HFFc6 (cell line): Measurements from ENCODE around the gene CPNE8. TPM values are rescaled to one million over a fixed set of nuclear protein-coding genes. Genes with fewer than 3 reads are reported as not detected.

Experiments
- DNase-seq: peaks from one replicate; pipeline ENCODE4 v3.0.0-alpha.2; 2018
- H3K27ac Mint-ChIP-seq: 2 replicates; pipeline ENCODE4 v1.8.0; 2020; ENCODE audit warnings: mild to moderate bottlenecking, mixed read lengths
- H3K27me3 Mint-ChIP-seq: 2 replicates; pipeline ENCODE4 v1.8.0; 2021; ENCODE audit warnings: mild to moderate bottlenecking, moderate library complexity, mixed read lengths; ENCODE audit not compliant: insufficient read depth
- H3K36me3 Mint-ChIP-seq: 2 replicates; pipeline ENCODE4 v1.8.0; 2021; ENCODE audit warnings: low read depth, mixed read lengths
- H3K4me1 Mint-ChIP-seq: 2 replicates; pipeline ENCODE4 v1.8.0; 2020; ENCODE audit warnings: low read depth, mixed read lengths
- H3K4me3 Mint-ChIP-seq: 2 replicates; pipeline ENCODE4 v1.8.0; 2020; ENCODE audit warnings: mild to moderate bottlenecking, moderate library complexity, mixed read lengths
- H3K9me3 Mint-ChIP-seq: 2 replicates; pipeline ENCODE4 v1.8.0; 2020; ENCODE audit warnings: mild to moderate bottlenecking, mixed read lengths
- total RNA-seq, 6 experiments: library from RNA; stranded (reverse); fragmentation: NEBNext Ultra II Directional; extraction: Animal tissue kit (Norgen Biotek cat#: 25700); gene quantifications; 2 replicates in 1 of 6; 3 replicates in 5 of 6; pipeline ENCODE4 v1.2.3, GENCODE V29; 2021
- TF ChIP-seq, protein P1 (sequence below): fragments of 200-600 bp; sonication (generic); IDR thresholded peaks from 2 replicates; pipeline ENCODE4 v1.5.0; 2021; ENCODE audit warnings: antibody characterized with exemption, mild to moderate bottlenecking

CPNE8 gene
- total RNA-seq, 6 experiments from 2014 or later: not detected

DNA sequence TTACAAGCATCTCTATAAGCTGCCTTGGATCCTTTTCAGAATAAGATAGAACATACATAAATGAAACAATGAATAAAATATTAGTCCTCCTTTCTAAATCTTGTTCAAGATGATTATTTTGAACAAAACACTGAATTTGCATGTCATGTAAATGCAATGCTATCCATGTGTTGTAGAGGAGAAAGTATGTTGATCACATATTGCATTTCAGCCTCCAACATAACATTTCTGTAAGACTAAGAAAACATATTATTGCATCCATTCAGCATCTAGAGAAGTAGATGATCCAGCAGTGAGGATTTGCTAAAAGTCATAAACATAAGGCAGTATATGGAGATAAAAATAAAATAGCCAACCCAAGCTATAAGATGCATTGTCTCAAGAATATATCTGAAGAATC lies 172.6 kb downstream of the CPNE8 start:
- no peaks in the 10 kb centered on the region for H3K27me3 Mint-ChIP-seq
- no peaks in the 10 kb centered on the region for H3K4me1 Mint-ChIP-seq
- H3K9me3 Mint-ChIP-seq: peaks cover 15% of the 10 kb centered on the region
- no peak for DNase-seq
- TF ChIP-seq, protein P1, sequence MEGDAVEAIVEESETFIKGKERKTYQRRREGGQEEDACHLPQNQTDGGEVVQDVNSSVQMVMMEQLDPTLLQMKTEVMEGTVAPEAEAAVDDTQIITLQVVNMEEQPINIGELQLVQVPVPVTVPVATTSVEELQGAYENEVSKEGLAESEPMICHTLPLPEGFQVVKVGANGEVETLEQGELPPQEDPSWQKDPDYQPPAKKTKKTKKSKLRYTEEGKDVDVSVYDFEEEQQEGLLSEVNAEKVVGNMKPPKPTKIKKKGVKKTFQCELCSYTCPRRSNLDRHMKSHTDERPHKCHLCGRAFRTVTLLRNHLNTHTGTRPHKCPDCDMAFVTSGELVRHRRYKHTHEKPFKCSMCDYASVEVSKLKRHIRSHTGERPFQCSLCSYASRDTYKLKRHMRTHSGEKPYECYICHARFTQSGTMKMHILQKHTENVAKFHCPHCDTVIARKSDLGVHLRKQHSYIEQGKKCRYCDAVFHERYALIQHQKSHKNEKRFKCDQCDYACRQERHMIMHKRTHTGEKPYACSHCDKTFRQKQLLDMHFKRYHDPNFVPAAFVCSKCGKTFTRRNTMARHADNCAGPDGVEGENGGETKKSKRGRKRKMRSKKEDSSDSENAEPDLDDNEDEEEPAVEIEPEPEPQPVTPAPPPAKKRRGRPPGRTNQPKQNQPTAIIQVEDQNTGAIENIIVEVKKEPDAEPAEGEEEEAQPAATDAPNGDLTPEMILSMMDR: no peak
- no peaks in the 10 kb centered on the region for H3K36me3 Mint-ChIP-seq
- H3K4me3 Mint-ChIP-seq: no peak overlapping the region
- no peak overlapping the region for H3K27ac Mint-ChIP-seq

DNA sequence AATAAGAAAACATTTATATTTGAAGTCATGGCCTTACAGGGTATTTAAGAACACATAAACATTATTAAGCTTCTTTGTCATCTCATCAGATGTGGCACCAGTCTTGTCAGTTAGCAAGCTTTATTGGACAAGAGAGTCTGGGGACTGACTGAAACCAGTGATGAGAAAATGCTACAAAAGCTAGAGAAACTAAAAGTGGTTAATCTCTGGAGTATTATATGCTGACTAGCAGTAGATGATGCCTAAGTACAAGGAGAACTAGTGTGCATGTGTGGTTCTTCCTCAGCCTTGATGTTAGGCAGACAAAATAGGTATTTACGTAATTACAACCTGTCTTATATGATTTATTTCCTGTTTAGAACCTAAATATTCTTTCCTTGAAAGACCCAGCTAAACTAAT lies 176.5 kb downstream of the CPNE8 start:
- no peak for DNase-seq
- Mint-ChIP-seq H3K4me1 (no peaks in the 10 kb centered on the region), H3K36me3 (no peaks in the 10 kb centered on the region), H3K9me3 (peaks cover 29% of the 10 kb centered on the region), H3K27ac (no peak overlapping the region), H3K4me3 (no peak overlapping the region), H3K27me3 (no peaks in the 10 kb centered on the region)
- TF ChIP-seq, protein P1: no peak

DNA sequence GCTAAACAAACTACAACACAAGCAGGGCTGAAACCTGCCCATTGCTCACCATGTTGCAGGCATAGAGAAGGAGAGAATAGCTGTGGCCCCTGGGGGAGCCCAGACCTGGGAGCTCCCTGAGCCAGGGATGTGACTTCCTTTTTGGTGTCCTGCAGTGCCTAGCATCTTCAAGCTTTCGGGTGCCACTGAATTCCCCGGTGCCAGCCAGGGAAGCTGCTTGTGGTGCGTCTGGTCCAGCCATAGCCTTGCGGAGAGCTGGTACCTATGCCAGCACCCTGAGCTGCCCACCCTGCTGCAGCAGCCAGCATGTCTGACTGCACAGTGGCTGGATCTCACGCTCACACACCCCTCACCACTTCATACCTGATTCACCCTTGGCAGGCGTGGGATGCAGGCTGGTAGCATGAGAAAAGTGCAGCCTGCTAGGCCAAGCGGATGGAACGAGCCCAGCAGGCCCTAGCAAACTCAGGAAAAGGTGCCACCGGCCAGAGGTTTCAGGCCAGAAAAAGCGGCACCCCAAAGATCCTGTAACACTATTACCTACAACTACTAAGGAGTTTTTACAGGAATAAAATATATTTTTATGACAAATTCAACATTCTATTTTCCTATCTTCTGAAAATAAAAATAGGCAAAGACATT lies 183.7 kb downstream of the CPNE8 start:
- DNase-seq: no peak
- H3K9me3 Mint-ChIP-seq: peaks cover 30% of the 10 kb centered on the region
- TF ChIP-seq, protein P1: no peak
- H3K27me3 Mint-ChIP-seq: no peaks in the 10 kb centered on the region
- no peaks in the 10 kb centered on the region for H3K4me1 Mint-ChIP-seq
- H3K4me3 Mint-ChIP-seq: no peak overlapping the region
- H3K36me3 Mint-ChIP-seq: no peaks in the 10 kb centered on the region
- H3K27ac Mint-ChIP-seq: no peak overlapping the region

DNA sequence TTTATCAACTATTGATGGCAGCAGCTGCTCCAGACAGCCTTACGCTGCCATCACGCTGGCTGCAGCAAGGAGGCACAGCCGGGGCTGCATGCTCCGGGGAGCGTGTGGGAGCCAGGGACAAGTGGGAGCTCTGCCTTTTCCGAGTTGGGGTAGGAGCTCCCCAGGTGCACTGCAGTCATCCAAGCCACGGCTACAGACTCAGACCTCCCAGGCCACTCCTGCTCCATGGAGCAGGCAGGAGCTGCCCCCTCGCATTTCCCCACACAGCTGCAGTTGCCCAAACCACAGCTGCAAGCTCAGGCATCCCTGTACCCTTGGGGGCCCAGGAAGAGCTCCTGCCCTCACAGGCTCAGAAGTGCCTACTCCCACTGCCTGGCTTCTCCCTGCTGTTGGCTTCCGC lies 184.7 kb downstream of the CPNE8 start:
- no peaks in the 10 kb centered on the region for H3K4me1 Mint-ChIP-seq
- H3K27ac Mint-ChIP-seq: no peak overlapping the region
- H3K4me3 Mint-ChIP-seq: no peak overlapping the region
- no peaks in the 10 kb centered on the region for H3K27me3 Mint-ChIP-seq
- H3K36me3 Mint-ChIP-seq: no peaks in the 10 kb centered on the region
- peaks cover 34% of the 10 kb centered on the region for H3K9me3 Mint-ChIP-seq
- DNase-seq: no peak
- TF ChIP-seq, protein P1: no peak

DNA sequence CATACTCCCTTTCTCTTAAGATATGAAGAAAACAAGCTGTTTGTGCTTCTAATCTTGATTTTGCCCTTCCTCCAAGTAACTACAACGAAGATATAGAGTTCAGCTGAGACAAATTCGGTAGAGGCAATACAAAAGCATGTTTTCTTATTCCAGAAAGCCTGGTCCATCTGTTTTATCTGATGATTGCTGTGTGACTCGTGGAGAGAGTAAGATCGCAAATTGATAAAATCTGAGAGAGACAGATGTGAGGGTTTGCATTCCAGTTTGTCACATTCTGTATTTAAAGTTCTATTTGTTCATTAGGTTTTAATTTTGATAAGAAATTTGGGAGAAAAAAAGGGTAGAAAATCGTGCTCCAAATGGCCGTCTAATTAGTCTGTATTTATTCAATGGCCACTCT lies 192.1 kb downstream of the CPNE8 start:
- TF ChIP-seq, protein P1: no peak
- DNase-seq: no peak
- H3K36me3 Mint-ChIP-seq: 0 out of 2 replicates have a peak, but pooled peaks cover 4% of the 10 kb centered on the region
- no peak overlapping the region for H3K4me3 Mint-ChIP-seq
- no peaks in the 10 kb centered on the region for H3K4me1 Mint-ChIP-seq
- peaks cover 45% of the 10 kb centered on the region for H3K9me3 Mint-ChIP-seq
- no peaks in the 10 kb centered on the region for H3K27me3 Mint-ChIP-seq
- H3K27ac Mint-ChIP-seq: no peak overlapping the region
